Measurements from ENCODE around the gene NAV2.

Gene NAV2

DNA sequence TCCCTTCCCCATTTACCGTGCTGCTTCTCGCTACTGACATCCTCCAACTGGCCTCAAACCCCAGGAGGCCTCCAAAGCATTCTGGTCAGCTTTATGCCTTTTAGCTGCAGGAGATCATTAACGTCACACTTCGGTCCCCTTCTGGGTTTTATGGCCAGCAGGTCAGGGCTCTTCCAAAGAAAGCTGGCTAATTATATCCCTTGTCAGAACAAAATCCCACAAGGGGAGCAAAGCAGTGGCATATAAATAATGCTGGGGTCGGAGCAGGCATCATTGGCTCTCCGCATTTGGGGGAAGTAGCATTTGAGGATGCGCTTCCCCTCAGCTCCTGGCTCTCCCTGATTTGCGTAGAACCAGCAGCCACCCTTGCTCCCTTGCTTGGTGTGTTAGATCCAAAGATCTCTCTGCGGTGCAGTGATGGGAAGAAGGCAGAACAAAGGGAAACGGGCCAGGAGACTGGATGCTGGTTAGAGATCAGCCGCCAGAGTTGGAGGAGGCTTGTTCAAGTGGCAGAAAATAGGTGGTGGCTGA is 330.2 kb downstream of the NAV2 start:
- no peak for DNase-seq (ENCODE audit: low read depth)

DNA sequence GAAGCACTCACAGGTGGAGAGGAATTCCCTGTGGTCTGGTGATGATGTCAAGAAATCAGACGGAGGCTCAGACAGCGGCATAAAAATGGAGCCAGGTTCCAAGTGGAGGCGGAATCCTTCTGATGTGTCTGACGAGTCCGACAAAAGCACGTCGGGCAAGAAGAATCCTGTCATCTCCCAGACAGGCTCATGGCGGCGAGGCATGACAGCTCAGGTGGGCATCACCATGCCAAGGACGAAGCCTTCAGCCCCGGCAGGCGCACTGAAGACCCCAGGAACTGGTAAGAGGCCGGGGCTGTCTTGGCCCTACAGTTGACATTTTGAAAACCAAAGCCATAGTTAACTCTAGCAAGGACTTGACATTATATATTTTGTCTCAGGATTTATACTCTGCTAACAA is 331.4 kb downstream of the NAV2 start:
- no peak for DNase-seq (ENCODE audit: low read depth)

GRCh38 chr11:20045098-20045688 is 332.6 kb downstream of the NAV2 start:
- no peak for DNase-seq (ENCODE audit: low read depth)

- no peak for DNase-seq (ENCODE audit: low read depth)
Observed at GRCh38 chr11:20046416-20046815, 333.8 kb downstream of the NAV2 start.

DNA sequence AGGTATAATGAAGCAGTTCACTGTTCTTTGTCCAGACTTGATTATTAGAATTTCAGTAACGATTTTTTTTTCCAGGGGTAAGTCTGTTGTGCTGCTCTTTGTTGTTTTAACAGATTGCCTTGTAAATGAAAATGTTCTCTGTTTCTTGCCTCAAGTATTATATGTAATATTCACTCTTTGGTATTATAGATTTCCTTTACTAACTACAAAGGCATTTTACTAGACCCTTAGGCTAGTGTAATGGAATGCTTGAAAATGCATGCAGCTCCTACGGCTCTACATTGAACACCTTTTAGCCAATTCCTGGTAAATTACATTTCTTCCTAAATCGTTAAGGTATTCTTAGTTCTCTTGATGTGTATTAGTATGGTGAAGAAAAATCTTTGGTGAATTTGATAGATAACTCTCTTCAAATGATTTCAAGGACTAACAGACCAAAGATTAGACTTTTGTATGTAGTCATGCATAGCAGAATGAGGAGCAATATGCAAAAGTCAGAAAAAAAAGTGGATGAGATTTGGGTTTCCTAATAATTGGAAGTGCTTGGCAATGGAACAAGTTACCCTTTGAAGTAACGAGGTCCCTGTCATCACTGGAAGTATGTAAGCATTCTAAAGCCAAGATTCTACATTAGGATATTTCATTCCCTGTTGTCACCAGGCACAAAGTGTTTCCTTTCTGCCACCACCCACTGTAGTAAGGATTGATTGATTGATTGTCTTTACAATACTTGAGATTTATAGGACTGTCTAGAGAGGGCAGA is 334.6 kb downstream of the NAV2 start:
- no peak for DNase-seq (ENCODE audit: low read depth)

DNA sequence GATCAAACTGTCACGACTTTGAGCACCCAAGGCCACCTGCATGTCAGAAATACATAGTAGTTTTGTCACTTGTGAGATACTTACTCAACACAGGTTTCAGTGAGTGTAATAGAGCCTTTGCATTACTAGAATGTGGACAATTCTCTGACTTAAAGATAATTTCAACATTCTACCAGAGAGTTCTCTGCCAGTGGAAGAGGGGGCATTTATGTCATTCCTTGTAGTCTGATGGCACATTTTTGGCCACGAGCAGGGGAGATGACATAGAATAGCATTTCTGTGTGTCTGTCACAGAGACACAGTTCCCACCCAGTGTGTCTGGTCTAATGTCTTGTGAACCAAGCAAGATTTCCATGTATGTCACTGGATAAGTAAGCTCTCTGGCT is 335.1 kb downstream of the NAV2 start:
- DNase-seq (ENCODE audit: low read depth), result no peak

GRCh38 chr11:20048246-20048645 is 335.6 kb downstream of the NAV2 start:
- DNase-seq (ENCODE audit: low read depth), result no peak

- no peak for DNase-seq (ENCODE audit: low read depth)
Observed at GRCh38 chr11:20048707-20049106, 336.1 kb downstream of the NAV2 start.

GRCh38 chr11:20049231-20049630 is 336.6 kb downstream of the NAV2 start:
- no peak for DNase-seq (ENCODE audit: low read depth)

DNA sequence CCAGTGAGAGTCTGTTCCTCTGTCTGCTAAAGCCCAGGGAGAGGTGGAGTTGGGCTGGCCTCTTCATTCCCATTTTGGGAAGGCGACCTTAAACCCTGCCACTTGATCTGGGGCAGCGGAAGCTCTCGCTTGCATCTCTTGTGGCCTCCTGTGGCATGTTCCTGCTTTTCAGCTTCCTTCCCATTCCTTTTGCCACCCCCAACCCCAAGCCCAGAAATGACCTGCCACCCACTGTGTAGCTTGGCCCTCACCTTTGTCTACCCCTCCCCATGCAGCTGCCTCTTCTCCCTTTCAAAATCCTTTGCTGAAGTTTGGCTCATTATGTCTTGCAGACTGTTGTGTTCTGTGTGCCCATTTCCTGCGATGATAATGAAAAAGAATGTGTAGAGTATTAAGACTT is 337.4 kb downstream of the NAV2 start:
- no peak for DNase-seq (ENCODE audit: low read depth)

DNA sequence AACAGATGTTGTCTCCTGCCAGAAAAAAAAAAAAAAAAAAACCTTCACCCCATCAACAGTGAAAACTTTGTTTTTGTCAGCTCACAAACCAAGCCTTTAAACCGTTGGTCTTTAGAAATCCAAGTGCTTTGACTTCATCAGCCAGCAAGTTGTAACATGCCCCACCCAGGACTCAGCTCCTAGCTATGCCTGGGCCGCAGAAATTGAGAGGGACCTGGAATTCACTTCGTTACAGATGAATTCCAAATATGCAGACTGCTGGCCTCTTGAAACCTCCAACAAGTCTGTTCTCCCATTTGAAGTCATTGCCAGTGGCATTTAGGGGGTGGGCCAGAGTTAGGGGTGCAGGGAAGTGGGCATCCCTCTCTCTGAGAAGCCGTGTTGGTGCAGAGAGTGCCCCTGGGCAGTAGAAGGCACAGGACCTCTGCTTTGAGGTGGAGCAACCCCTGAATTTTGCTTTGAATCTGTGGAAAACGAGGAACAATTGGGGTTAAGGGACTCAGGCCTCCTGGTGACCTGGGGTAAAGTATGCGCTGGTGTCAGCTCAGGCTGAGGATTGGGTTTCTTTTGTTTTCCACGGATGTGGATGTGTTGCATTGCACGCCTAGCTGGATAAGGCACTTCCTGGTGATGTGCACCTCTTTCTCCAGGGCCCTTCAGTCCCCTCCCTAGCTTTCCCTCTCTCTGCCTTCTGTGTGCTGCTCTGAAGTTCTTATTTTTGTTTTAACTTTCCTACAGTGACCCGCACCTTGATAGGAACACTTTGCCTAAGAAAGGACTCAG is 338.1 kb downstream of the NAV2 start:
- DNase-seq (ENCODE audit: low read depth), result no peak

- DNase-seq (ENCODE audit: low read depth), result no peak
Observed at GRCh38 chr11:20051469-20052399, 339.1 kb downstream of the NAV2 start.

DNA sequence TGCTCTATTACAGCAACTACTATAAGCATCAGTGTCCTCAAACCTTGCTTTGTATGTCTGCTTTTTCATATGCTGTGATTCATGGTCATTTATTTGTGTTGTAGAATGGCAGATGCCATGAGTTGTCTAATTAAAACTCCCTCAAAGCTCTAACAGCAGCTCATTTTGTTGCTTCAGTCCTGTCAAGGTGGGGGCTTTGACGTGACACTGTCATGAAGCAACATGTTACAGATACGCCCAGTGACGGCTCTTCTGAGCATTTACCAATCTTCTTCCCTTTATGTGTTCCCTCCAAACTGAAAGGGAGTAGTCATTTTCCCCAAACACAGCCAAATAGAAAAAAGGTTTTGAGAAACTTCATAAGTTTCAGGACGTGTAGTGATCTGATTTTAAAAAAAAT is 340.9 kb downstream of the NAV2 start:
- DNase-seq (ENCODE audit: low read depth), result no peak

DNA sequence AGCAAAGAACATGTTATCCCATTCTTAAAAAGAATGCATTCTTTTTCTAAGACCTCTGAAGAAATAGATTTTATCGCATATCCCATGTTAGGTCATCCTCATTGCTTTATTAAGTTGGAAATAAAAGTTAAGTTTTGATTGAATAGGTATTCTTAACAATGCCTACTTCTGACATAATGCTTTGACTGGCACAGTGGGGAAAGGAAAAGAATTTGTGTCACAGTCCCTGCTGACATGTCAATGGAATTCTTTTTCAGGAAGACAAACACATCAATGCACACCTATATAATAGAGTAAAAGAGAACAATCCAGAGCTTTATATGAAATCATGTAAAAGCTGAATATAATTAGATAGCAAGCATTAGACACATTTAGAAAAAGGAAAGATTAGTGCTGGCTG is 341.9 kb downstream of the NAV2 start:
- no peak for DNase-seq (ENCODE audit: low read depth)

DNA sequence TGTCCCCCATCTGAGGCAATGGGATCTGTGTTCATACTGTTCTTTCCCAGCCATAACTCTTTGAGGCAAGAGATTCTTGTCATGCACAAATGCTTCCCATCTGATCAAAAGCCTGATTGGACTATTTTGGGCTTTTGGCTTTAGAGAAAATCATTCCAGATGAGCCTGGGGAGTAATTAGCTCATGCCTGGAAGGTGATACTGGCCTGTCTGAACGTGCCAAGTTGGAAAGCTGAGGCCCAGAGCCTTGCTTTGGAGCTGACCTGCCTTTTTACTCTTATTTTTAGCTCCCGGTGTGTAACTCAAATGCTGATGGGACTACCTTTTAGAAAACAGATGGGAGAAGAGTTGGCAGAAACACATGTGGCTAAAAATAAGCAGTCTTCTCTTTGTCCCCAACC is 342.7 kb downstream of the NAV2 start:
- DNase-seq (ENCODE audit: low read depth), result no peak

DNA sequence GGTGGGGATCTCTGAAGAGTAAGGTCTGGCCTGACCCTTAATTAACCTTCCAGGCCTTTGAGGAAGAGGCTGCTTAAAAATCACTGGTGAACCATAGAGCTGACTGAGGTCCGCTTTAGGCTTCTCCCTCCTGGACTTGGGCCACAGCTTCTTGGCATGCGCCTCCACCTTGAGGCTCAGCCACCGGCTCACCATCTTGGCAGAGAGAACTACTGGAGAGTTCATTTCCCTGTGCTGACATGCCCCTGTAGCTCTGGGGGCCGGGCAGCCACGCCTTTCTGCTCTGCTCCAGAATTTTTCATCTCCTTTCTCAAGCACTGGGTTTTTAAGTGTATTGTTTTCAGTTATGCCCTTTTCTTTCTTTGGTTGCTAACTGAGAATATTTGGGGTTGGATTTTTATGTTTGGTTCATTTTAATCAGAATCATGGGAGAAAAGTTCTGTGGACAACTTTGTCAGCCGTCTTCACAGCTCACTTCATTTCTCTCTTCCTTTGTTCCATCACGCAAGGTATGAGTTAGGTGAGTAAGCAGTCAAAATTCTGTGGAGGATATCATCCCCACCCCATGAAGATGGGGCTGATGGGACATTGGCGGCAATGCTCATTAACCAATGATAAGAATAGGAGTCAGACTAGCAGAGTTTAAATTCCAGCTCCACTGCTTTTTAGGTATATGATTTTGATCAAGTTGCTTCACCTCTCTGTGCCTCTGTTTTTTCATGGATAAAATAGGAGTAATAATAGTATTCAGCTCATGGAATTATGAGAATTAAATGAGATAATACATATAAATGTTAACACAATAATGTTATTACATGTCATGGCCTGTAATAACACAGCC is 343.7 kb downstream of the NAV2 start:
- DNase-seq (ENCODE audit: low read depth), result no peak

DNA sequence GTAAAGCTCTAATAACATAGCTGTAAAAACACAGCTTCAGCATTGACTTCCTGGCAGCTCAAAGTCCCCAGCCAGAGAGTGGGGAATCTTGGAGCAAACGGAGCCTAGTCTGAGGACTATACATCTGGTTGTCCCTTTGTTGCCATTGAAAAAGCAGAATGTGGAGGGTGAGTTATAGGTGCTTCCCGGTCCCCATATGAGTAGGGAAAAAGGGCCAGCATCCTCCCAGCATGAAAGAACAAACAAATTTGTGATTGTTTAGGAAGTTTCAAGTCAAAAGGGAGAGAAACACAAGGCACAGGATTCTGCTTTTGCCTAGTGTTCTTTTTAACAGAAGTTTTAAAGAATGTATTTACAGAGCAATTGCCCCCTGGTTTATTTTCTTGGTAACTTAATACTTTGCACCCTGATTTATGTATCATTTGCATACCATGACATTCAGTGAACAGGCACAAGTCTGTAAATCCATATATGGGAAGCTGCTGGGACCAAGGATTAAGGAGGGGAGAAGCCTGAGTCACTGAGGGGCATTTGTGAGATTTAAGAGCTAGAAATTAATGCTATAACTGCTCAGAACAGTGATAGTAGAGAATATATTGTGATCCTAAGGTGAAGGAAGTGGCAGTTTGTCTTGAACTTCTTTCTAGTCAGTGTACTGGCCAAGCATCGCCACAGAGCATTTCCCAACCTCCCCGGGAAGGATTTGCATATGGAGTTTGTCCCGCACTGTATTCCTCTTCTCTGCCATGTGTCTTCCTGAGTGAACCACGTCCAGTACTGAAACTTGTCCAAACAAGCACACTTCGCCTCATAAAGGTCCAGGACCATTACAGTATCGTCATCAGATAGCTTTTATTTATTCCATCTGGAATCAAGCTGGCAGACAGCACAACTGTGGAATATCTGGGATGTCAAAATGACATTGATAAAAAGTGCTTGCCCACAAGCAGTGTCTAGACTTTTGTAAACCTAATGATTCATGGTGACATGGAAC is 344.6 kb downstream of the NAV2 start:
- no peak for DNase-seq (ENCODE audit: low read depth)

- no peak for DNase-seq (ENCODE audit: low read depth)
Observed at GRCh38 chr11:20058749-20059458, 346.3 kb downstream of the NAV2 start.

- DNase-seq (ENCODE audit: low read depth), result no peak
Observed at GRCh38 chr11:20059587-20060021, 347.0 kb downstream of the NAV2 start.
